GM19238 (cell line): Measurements from ENCODE around the gene LCN1.

Experiments used
- DNase-seq: peaks from one replicate; pipeline ENCODE4 v3.0.0; 2011; ENCODE audit warnings: low spot score; ENCODE audit not compliant: insufficient read length

Gene LCN1

DNA sequence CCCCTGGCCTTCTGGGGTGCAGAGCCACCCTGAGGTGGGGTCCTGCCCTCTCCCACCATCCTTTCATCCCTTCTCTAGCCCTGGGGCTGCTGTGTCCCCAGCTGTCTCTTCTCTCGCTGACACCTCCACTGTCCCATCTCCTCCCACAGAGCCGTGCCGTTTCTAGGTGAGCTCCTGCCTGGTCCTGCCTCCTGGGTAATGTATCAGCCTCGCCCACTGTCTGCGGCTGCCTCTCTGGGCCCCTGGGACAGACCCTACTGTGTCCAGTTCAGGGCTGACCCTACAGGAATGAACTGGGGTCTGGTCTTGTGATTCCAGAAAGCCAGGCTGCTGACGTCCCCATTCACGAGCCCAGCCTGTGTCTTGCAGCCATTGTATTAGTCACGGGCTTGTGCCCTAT is 44.4 kb downstream of the LCN1 start:
- no peak for DNase-seq

DNA sequence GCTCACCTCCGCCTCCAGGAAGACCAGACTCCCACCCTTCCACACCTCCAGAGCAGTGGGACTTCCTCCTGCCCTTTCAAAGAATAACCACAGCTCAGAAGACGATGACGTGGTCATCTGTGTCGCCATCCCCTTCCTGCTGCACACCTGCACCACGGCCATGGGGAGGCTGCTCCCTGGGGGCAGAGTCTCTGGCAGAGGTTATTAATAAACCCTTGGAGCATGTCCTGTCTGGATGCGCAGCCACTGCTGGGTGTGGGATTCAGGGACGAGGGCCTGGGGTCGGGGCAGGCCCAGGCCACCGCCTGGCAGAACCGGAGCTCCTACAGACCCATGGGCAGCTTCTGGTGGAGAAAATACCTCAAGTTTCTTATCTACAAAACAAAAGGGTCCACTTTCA is 45.3 kb downstream of the LCN1 start:
- no peak for DNase-seq

GRCh38 chr9:135567311-135567710 is 46.1 kb downstream of the LCN1 start:
- DNase-seq = no peak

GRCh38 chr9:135568026-135568425 is 46.8 kb downstream of the LCN1 start:
- DNase-seq = no peak

DNA sequence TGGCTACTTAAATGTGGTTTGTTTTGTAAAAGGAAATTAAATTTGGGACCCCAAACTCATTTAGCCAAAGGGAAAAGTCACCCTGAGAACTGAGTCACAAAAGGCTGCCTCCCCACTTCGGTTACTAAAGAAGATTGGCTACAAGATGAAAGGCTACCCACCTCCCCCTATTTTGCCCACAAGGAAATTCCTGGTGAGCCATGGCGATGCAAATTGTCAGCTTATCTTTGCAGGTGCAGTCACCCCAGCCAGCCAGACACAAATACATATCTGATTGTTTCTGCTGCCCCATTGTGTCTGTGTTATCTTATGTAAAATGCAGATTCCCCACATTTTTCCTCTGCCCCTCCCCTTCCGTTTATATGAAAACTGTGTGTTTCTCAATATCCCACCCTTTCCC is 49.2 kb downstream of the LCN1 start:
- DNase-seq = no peak

- no peak for DNase-seq
Observed at GRCh38 chr9:135572233-135572632, 51.0 kb downstream of the LCN1 start.

- no peak for DNase-seq
Observed at GRCh38 chr9:135573124-135573523, 51.9 kb downstream of the LCN1 start.

GRCh38 chr9:135574331-135574730 is 53.1 kb downstream of the LCN1 start:
- DNase-seq = no peak

- no peak for DNase-seq
Observed at GRCh38 chr9:135574943-135575342, 53.7 kb downstream of the LCN1 start.
